ENCODE measurements around the gene SDK2. TPM values are rescaled to one million over a fixed set of nuclear protein-coding genes. Genes with fewer than 3 reads are reported as not detected.

Gene SDK2
- total and polyA plus RNA-seq, 11 donors = 0.84 to 4.0 (median 2.6) TPM

DNA sequence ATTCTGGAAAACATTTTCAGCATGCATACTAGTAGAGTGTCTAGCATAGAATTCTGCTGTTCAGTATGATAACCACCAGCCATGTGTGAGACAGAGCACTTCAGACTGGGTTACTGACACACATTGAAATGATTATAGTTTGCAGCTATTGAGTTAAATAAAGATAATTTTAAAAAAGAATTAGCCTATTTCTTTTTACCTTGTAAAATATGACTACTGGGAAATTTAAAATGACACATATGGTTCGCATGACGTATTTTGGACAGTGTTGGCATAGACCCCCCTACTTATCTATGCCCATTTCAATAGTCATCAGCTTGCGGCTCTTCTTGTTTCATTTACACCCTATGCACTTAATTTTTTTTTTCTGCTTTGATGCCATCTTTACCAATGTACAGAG, 4.7 kb upstream of the SDK2 start:
- 90 to 98% (median 94%) methylated on average over 3 of the region's 3 CpGs for WGBS, 4 donors
- Histone ChIP-seq H3K9me3 (peaks cover 0 to 7% (median 0%) of the 10 kb centered on the region in 12 donors), H3K36me3 (no peaks in the 10 kb centered on the region), H3K4me3 (no peak overlapping the region), H3K27me3 (peaks cover 0 to 45% (median 0%) of the 10 kb centered on the region in 9 donors), H3K4me1 (peaks cover 0 to 15% (median 5%) of the 10 kb centered on the region in 12 donors), H3K27ac (no peak overlapping the region)
- intact Hi-C loops (cut with DNase I) = loop anchor here in 9 of 10 donors (1.0 to 10.0 kb wide), 11 partner anchors 52 to 526 kb away; no protein-coding TSS in a partner anchor
- ATAC-seq = no peak
- TF ChIP-seq, protein P1, sequence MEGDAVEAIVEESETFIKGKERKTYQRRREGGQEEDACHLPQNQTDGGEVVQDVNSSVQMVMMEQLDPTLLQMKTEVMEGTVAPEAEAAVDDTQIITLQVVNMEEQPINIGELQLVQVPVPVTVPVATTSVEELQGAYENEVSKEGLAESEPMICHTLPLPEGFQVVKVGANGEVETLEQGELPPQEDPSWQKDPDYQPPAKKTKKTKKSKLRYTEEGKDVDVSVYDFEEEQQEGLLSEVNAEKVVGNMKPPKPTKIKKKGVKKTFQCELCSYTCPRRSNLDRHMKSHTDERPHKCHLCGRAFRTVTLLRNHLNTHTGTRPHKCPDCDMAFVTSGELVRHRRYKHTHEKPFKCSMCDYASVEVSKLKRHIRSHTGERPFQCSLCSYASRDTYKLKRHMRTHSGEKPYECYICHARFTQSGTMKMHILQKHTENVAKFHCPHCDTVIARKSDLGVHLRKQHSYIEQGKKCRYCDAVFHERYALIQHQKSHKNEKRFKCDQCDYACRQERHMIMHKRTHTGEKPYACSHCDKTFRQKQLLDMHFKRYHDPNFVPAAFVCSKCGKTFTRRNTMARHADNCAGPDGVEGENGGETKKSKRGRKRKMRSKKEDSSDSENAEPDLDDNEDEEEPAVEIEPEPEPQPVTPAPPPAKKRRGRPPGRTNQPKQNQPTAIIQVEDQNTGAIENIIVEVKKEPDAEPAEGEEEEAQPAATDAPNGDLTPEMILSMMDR (IDR thresholded peaks at IDR 0.05) = no peak
- TF ChIP-seq POLR2A (IDR thresholded peaks at IDR 0.05) = no peak
- no peak for DNase-seq

DNA sequence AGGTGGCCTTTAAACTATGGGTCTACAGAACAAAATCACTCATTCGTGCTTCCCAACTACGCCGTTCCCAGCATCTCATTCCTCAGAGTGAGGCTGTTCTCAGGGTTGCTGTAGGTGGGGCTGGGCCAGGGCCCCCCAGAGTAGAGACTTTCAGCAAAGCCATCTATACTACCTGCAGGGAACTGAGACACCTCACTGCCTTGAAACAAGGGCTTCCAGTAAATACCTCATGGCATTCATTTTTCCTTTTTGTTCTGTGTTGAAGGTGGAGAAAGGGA, 4.2 kb upstream of the SDK2 start:
- Histone ChIP-seq H3K9me3 (peaks cover 0 to 2% (median 0%) of the 10 kb centered on the region in 12 donors), H3K27ac (no peak overlapping the region), H3K36me3 (no peaks in the 10 kb centered on the region), H3K4me1 (peaks cover 0 to 20% (median 7%) of the 10 kb centered on the region in 12 donors), H3K4me3 (no peak overlapping the region), H3K27me3 (peaks cover 0 to 50% (median 5%) of the 10 kb centered on the region in 9 donors)
- 89 to 96% (median 92%) methylated on average over 3 of the region's 3 CpGs for WGBS, 4 donors
- intact Hi-C loops (cut with DNase I) = loop anchor here in 9 of 10 donors (5.0 to 10.0 kb wide), 10 partner anchors 51 to 526 kb away; no protein-coding TSS in a partner anchor
- no peak for ATAC-seq
- no peak for DNase-seq
- TF ChIP-seq, protein P1 (IDR thresholded peaks at IDR 0.05) = no peak
- TF ChIP-seq POLR2A (IDR thresholded peaks at IDR 0.05) = no peak

DNA sequence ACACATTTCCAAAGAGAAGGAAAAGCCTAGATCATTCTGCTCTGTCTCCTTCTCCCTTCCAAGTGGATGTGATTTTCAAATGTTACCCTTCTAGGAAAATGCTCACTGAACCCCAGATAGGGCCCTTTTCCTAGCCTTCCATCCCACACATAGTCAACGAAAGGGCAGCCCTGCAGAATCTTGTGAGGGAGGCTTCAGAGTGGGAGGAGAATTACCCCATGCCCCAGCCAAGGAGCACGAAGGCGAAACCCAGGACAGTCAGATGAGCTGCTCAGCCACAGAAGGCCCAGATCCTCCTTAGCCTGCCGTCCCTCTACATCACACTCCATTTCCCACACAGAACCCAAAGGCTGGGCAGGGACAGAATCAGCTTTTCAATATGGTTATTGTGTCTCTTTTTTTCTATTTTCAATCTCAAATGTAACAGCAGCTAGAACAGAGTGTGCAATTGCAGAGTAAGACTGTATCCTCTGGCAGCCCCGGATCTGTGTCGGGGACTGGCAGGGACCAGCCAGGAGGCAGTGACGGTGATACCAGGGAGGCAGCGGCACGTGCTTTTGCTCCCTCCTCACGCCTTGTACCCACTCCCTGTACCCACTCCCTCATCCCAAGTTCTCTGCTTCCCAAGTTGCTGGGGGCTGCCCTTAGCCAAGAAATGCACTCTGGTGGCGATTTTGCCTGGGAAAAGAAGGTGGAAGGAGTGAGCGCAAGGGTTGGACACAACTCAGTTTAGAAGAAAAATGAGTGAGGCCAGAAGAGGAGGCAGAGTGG, 3.7 kb upstream of the SDK2 start:
- Histone ChIP-seq H3K27me3 (peaks cover 0 to 55% (median 10%) of the 10 kb centered on the region in 9 donors), H3K4me1 (peaks cover 0 to 25% (median 10%) of the 10 kb centered on the region in 12 donors), H3K36me3 (no peaks in the 10 kb centered on the region), H3K9me3 (no peaks in the 10 kb centered on the region), H3K4me3 (no peak overlapping the region), H3K27ac (no peak overlapping the region)
- ATAC-seq (no peak), DNase-seq (no peak)
- WGBS, 4 donors = 86 to 91% (median 90%) methylated on average over 12 of the region's 12 CpGs
- TF ChIP-seq, protein P1 (IDR thresholded peaks at IDR 0.05) = no peak
- TF ChIP-seq POLR2A (IDR thresholded peaks at IDR 0.05) = no peak
- intact Hi-C loops (cut with DNase I) = loop anchor here in 9 of 10 donors (5.0 to 10.0 kb wide), 10 partner anchors 51 to 527 kb away; no protein-coding TSS in a partner anchor

DNA sequence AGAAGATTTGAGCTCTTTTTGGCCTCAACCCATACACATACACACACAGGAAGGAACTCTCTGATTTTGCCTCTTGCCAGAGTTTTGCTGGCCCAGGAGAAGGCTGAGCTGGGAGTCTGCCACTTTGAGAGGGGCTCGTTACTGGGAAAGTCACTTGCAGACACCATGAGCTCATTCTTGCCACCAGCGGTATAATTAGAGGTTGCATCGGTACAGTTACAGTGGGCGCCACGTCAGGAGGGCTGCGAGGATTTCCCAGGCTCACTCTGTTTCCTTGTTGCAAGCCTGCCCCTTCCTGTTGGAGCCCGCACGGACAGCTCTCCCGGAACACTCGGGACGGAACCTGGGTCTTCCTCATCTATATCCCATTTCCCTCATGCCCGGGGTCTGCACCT, 3.1 kb upstream of the SDK2 start:
- no peaks in the 10 kb centered on the region for H3K36me3 ChIP-seq
- DNase-seq (no peak), ATAC-seq (no peak)
- no peak for TF ChIP-seq POLR2A (IDR thresholded peaks at IDR 0.05)
- TF ChIP-seq, protein P1 (IDR thresholded peaks at IDR 0.05) = no peak
- no peak overlapping the region for H3K27ac ChIP-seq
- intact Hi-C loops (cut with DNase I) = loop anchor here in 9 of 10 donors (5.0 to 10.0 kb wide), 10 partner anchors 50 to 528 kb away; no protein-coding TSS in a partner anchor
- H3K4me3 ChIP-seq = no peak overlapping the region
- H3K4me1 ChIP-seq = peaks cover 0 to 30% (median 15%) of the 10 kb centered on the region in 12 donors
- peaks cover 0 to 61% (median 13%) of the 10 kb centered on the region in 9 donors for H3K27me3 ChIP-seq
- H3K9me3 ChIP-seq = no peaks in the 10 kb centered on the region
- 48 to 58% (median 56%) methylated on average over 12 of the region's 12 CpGs for WGBS, 4 donors
